GM12801 (cell line): Measurements from ENCODE around the gene CCNI.

Experiments
- CTCF ChIP-seq: IDR thresholded peaks from one replicate; pipeline ENCODE4 v1.5.1; 2011; ENCODE audit warnings: control low read depth; ENCODE audit not compliant: insufficient read length; ENCODE audit errors: extremely low read depth

The CCNI gene

GRCh38 chr4:77094496-77094895, 18.7 kb upstream of the CCNI start:
- no peak for TF ChIP-seq CTCF

DNA sequence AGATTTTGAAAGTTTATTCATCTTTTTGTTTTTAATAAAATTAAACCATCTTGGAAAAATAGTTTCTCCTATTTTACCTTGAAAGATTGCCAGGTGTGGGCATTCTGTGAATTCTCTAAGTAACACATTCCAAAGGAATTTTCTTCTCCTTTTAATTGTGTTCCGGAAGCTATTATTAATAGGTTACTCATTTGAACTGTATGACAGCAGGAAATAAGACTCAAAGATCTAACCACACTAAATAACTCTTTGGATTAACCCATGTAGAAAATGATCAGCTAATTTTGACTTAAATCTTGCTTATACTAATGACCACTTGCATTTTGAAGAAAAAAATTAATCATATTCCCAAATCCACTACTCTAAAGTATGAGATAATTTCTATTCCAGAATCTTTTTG, 17.6 kb upstream of the CCNI start:
- no peak for TF ChIP-seq CTCF

DNA sequence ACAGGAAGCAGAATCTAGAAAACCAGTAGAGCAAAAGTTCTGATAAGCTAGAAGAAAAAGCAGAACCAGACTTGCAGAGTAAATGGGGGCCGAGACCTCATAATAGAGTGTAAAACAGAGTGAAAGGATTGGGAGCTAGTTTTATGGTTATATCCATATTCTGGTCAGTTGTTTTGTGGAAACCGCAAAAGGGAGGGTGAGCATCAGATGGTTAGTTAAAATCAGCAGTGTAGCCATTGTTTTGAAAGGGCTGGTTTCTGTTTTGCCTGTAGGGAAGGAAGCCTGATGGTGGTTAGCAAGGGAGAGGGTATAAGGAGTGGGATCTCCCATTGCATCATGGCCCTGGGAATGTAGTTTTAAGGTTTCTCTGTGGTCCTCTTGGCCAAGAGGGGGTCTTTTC, 17.2 kb upstream of the CCNI start:
- TF ChIP-seq CTCF: no peak

GRCh38 chr4:77089866-77090265, 14.1 kb upstream of the CCNI start:
- TF ChIP-seq CTCF: no peak

- TF ChIP-seq CTCF: no peak
Observed at GRCh38 chr4:77084019-77084639, 8.3 kb upstream of the CCNI start.

- TF ChIP-seq CTCF: no peak
Observed at GRCh38 chr4:77082886-77083608, 7.3 kb upstream of the CCNI start.

DNA sequence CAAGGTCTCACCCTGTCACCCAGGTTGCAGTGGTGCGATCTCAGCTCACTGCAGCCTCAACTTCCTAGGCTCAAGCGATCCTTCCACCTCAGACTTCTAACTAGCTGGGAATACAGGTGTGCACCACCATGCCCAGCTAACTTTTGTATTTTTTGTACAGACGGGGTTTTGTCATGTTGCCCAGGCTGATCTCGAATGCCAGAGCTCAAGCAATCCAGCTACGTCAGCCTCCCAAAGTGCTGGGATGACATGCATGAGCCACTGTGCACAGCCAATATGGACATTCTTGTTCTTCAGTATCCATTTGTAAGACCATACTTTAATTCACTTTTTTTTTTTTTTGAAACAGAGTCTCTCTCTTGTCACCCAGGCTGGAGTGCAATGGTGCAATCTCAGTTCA, 3.5 kb upstream of the CCNI start:
- TF ChIP-seq CTCF: no peak
